ENCODE data around the gene SPPL3. TPM values are rescaled to one million over a fixed set of nuclear protein-coding genes. Genes with fewer than 3 reads are reported as not detected.
"Not testable (repeated sequence)": the region's sequence is repeated elsewhere in the genome, so short reads cannot be mapped to it uniquely, and the experiment has no call there.

SPPL3 gene
- total RNA-seq, 1 experiment from 2014 or later, result 39.7 TPM

DNA sequence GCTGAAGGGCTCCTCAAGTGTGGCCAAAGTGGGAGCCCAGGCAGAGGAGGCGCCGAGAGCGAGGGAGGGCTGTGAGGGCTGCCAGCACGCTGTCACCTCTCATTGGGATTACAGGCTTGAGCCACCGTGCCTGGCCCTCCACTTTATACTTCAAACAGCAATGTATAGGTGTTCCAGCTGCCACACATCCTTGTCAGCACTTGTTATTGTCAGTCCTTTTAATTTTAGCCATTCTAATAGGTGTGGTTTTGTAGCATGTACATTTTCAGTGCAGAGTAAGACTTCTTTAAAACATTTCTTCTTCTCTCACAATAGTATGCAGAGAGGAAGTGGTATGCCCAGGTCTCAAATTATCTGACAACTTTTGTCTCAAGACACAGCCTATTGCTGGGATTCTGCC is 46.6 kb upstream of the SPPL3 start:
- Histone ChIP-seq H2AFZ (ENCODE audit: low read depth, low read length, poor library complexity, severe bottlenecking) (no peak overlapping the region), H3K9me3 (ENCODE audit: control insufficient read depth in 1 of 2, insufficient read depth in 1 of 2, low read depth in 1 of 2, low read length in 2 of 2) (no peaks in the 10 kb centered on the region), H3K9ac (ENCODE audit: low read length) (no peak overlapping the region), H3K4me3 (replicated peaks in 1 of 2; ENCODE audit: low read depth in 1 of 2, low read length in 2 of 2) (no peak overlapping the region), H3K4me2 (ENCODE audit: low read length) (no peak overlapping the region), H3K27ac (ENCODE audit: low read depth, low read length) (no peak overlapping the region), H3K79me2 (ENCODE audit: insufficient read depth, low read length) (no peaks in the 10 kb centered on the region), H3K9me2 (ENCODE audit: insufficient read depth) (no peaks in the 10 kb centered on the region), H4K20me1 (ENCODE audit: insufficient read depth) (no peaks in the 10 kb centered on the region), H3K4me1 (ENCODE audit: control insufficient read depth in 1 of 2, insufficient read depth in 2 of 2, low read length in 2 of 2) (peaks cover 5 to 27% of the 10 kb centered on the region in 2 experiments; a peak in 3 of 4 replicates), H3K36me3 (ENCODE audit: control insufficient read depth in 1 of 2, insufficient read depth in 2 of 2, low read length in 2 of 2) (no peaks in the 10 kb centered on the region), H3K27me3 (ENCODE audit: insufficient read depth, low read length) (no peaks in the 10 kb centered on the region)
- no TSS peak for BruUV-seq (replicated peaks)
- ChIA-PET CTCF (no interaction called here), RAD21 (ENCODE audit: low non-redundant PET in 1 of 2, low total read pairs in 2 of 2, uncharacterized antibody in 2 of 2, unreplicated experiment in 2 of 2) (no interaction called here), POLR2A (no interaction called here)
- DNase-seq (ENCODE audit: low read depth, low spot score), result no peak
- no peak for TF ChIP-seq SP1 (IDR thresholded peaks at IDR 0.05; ENCODE audit: low read depth)
- TF ChIP-seq CBX3 (IDR thresholded peaks at IDR 0.05; ENCODE audit: low read depth), result no peak
- no peak for TF ChIP-seq FOSL1 (IDR thresholded peaks at IDR 0.05; ENCODE audit: low read depth)
- no peak for TF ChIP-seq ELF1 (IDR thresholded peaks at IDR 0.05; ENCODE audit: borderline replicate concordance, low read depth)
- TF ChIP-seq ZNF274 (IDR thresholded peaks at IDR 0.05; ENCODE audit: low read depth, low read length), result no peak
- TF ChIP-seq, protein P1, sequence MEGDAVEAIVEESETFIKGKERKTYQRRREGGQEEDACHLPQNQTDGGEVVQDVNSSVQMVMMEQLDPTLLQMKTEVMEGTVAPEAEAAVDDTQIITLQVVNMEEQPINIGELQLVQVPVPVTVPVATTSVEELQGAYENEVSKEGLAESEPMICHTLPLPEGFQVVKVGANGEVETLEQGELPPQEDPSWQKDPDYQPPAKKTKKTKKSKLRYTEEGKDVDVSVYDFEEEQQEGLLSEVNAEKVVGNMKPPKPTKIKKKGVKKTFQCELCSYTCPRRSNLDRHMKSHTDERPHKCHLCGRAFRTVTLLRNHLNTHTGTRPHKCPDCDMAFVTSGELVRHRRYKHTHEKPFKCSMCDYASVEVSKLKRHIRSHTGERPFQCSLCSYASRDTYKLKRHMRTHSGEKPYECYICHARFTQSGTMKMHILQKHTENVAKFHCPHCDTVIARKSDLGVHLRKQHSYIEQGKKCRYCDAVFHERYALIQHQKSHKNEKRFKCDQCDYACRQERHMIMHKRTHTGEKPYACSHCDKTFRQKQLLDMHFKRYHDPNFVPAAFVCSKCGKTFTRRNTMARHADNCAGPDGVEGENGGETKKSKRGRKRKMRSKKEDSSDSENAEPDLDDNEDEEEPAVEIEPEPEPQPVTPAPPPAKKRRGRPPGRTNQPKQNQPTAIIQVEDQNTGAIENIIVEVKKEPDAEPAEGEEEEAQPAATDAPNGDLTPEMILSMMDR (IDR thresholded peaks at IDR 0.05 in 2 of 3, conservative IDR thresholded peaks at IDR 0.05 in 1 of 3; ENCODE audit: borderline replicate concordance in 1 of 3, insufficient read depth in 1 of 3, low read depth in 2 of 3, low read length in 2 of 3), result no peak
- TF ChIP-seq, protein P2, sequence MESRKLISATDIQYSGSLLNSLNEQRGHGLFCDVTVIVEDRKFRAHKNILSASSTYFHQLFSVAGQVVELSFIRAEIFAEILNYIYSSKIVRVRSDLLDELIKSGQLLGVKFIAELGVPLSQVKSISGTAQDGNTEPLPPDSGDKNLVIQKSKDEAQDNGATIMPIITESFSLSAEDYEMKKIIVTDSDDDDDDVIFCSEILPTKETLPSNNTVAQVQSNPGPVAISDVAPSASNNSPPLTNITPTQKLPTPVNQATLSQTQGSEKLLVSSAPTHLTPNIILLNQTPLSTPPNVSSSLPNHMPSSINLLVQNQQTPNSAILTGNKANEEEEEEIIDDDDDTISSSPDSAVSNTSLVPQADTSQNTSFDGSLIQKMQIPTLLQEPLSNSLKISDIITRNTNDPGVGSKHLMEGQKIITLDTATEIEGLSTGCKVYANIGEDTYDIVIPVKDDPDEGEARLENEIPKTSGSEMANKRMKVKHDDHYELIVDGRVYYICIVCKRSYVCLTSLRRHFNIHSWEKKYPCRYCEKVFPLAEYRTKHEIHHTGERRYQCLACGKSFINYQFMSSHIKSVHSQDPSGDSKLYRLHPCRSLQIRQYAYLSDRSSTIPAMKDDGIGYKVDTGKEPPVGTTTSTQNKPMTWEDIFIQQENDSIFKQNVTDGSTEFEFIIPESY (IDR thresholded peaks at IDR 0.05; ENCODE audit: extremely low read depth, insufficient replicate concordance, low read length), result no peak
- no peak for TF ChIP-seq RAD21 (IDR thresholded peaks at IDR 0.05; ENCODE audit: low read depth)
- no peak for TF ChIP-seq ZFX (IDR thresholded peaks at IDR 0.05)
- no peak for TF ChIP-seq JUND (IDR thresholded peaks at IDR 0.05)
- no peak for TF ChIP-seq TCF7L2 (IDR thresholded peaks at IDR 0.05; ENCODE audit: borderline replicate concordance, extremely low read depth, insufficient read depth, insufficient read length)
- no peak for ATAC-seq
- intact Hi-C loops (cut with micrococcal nuclease), result no loop called here

DNA sequence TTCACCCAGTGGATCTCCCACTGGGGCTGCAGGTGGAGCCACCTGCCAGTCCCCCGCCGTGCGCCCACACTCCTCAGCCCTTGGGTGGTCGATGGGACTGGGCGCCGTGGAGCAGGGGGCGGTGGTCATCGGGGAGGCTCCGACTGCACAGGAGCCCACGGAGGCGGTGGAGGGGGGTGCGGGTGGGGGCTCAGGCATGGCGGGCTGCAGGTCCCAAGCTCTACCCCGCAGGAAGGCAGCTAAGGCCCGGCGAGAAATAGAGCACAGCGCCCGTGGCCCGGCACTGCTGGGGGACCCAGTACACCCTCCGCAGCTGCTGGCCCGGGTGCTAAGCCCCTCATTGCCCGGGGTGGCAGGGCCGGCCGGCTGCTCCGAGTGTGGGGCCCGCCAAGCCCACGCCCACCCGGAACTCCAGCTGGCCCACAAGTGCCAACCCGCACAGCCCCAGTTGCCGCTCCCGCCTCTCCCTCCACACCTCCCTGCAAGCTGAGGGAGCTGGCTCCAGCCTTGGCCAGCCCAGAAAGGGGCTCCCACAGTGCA is 46.2 kb upstream of the SPPL3 start:
- DNase-seq (ENCODE audit: low read depth, low spot score); H3K79me2 ChIP-seq (ENCODE audit: insufficient read depth, low read length); ATAC-seq; H2AFZ ChIP-seq (ENCODE audit: low read depth, low read length, poor library complexity, severe bottlenecking); RAD21 ChIA-PET (ENCODE audit: low non-redundant PET in 1 of 2, low total read pairs in 2 of 2, uncharacterized antibody in 2 of 2, unreplicated experiment in 2 of 2); H4K20me1 ChIP-seq (ENCODE audit: insufficient read depth); H3K27me3 ChIP-seq (ENCODE audit: insufficient read depth, low read length); H3K36me3 ChIP-seq (ENCODE audit: control insufficient read depth in 1 of 2, insufficient read depth in 2 of 2, low read length in 2 of 2); CTCF ChIA-PET; H3K9ac ChIP-seq (ENCODE audit: low read length); BruUV-seq (replicated peaks); H3K9me2 ChIP-seq (ENCODE audit: insufficient read depth); H3K9me3 ChIP-seq (ENCODE audit: control insufficient read depth in 1 of 2, insufficient read depth in 1 of 2, low read depth in 1 of 2, low read length in 2 of 2); H3K4me3 ChIP-seq (replicated peaks in 1 of 2; ENCODE audit: low read depth in 1 of 2, low read length in 2 of 2); intact Hi-C loops (cut with micrococcal nuclease); H3K27ac ChIP-seq (ENCODE audit: low read depth, low read length); H3K4me2 ChIP-seq (ENCODE audit: low read length): not testable (repeated sequence)
- POLR2A ChIA-PET, result interaction anchor here (1.3 kb wide), 1 partner anchor 21 kb away, joined by 6 read pairs; no protein-coding TSS in a partner anchor
- H3K4me1 ChIP-seq (ENCODE audit: control insufficient read depth in 1 of 2, insufficient read depth in 2 of 2, low read length in 2 of 2), result peaks cover 5 to 28% of the 10 kb centered on the region in 2 experiments; a peak in 3 of 4 replicates

Measured in HCT116 (cell line).